ENCODE data around the gene ATPAF1.

ATPAF1 gene

DNA sequence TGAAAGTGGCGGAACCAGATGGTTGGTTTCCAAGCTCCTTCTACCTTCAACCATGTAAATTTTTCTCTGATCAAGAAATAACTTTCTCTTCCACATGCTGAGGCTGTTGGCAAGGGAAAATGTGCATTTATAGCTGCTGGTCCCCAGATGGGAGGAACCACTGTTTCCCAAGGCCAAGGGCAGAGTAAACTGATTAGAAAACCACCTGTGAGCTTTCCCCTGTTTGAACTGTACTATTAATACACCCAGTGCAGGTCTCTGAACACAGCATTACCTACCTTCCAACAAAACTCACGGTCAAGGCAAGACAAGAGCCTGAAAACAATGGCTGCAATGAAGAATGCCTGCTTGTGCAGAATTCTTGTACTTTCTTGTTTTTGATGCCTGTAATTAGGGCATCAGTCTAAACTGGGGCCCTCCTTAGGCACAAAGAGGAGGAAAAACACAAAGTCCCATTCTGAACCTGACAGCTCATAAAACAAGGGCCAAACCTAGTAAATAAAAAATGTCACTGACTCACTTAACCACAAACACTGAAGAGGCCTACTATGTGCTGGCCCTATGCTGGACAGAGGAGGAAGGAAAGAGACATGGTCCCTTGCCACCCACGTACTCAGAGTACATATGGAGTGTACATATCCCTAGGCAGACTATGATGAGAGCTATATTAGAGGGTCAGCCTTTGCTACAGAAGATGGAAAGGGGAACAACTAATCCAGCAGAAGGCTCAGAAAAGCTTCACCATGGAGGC lies 66.7 kb downstream of the ATPAF1 start:
- Mint-ChIP-seq H3K36me3 (peaks cover 26% of the 10 kb centered on the region), H3K27me3 (no peaks in the 10 kb centered on the region), H3K4me3 (no peak overlapping the region), H3K9me3 (no peaks in the 10 kb centered on the region), H3K27ac (no peak overlapping the region), H3K4me1 (peaks cover 55% of the 10 kb centered on the region)
- ATAC-seq: no peak

DNA sequence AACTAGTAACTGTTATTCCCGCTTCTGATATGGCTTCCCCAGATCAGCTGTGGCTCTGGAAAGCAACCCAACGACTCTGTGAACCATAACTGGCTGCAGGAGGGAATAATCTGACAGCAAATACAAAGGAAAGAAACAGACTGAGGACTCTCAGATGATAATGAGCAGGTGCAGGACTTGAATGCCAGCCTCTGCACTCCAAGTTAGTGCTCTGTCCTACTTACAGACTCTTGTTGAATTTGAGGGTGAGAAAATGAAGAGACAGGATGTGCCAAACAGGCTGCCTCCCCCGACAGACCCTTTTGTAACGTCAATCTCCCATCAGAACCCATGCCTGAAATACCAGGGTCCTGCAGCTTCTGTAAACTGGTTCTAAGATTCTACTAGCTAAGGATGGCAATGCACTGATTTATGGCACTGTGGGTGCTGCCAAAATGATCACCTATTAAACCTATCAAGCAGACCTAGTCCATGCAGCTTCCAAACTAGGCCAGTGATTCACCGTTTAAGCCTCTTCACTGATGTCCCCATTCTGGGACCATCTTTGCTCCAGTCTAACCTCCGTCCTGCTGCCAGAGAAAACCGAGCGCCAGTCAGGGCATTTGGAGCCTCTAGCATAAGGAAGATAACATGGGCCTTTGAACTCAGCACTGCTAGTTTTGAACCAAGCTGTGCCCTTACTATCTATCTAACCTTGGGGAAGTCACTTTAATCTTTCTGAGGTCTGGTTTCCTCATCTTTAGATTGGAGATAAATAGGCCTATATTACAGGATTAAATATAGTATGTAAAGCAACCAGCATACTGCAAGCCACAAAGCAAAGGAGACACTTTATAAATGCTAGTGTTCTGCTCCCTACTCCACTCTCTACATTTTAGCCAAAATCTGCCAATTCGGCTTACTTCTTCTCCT lies 68.8 kb downstream of the ATPAF1 start:
- ATAC-seq: no peak
- Mint-ChIP-seq H3K27ac (peak overlapping the region; percentile 20), H3K4me3 (no peak overlapping the region)

DNA sequence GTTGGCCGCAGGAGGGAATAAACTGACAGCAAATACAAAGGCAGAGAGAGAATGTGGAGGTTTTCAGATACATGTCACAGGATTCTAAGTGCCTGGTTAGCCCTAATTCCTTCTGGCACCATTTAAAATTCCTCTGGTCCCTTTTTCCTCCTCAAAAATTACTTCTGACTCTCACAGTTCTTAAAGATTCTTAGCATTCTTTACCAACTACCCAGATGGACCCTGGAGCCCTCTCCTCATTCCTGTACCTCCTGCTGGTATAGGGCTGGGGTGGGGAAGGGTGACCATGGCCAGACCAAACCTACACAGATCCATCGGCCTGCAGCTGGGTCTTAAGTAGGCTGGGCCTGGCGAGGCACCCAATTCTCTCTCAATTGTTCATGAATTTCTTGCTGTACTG lies 71.3 kb downstream of the ATPAF1 start:
- Mint-ChIP-seq H3K4me3 (no peak overlapping the region), H3K36me3 (peaks cover 48% of the 10 kb centered on the region), H3K9me3 (no peaks in the 10 kb centered on the region), H3K4me1 (peaks cover 49% of the 10 kb centered on the region), H3K27me3 (no peaks in the 10 kb centered on the region), H3K27ac (no peak overlapping the region)
- ATAC-seq: no peak

More for the DNA sequence above, 68.8 kb downstream of the ATPAF1 start:
- Mint-ChIP-seq H3K27me3 (no peaks in the 10 kb centered on the region), H3K36me3 (peaks cover 26% of the 10 kb centered on the region), H3K4me1 (peaks cover 63% of the 10 kb centered on the region), H3K9me3 (no peaks in the 10 kb centered on the region)

DNA sequence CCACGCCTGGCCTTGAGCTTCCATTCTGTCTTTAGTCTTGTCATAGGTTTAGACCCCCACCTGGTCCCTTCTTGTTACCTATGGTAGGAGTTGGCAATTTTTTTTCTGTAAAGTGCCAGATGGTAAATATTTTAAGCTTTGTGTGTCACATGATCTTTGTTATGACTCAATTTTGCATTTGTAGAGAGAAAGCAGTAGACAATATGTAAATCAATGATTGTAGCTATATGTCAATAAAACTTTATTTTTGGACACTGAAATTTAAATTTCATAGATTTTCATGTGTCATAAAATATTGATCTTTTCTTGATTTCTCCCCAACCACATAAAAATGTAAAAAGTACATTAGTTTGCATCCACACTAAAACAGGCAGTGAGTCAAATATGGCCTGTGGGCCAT lies 72.1 kb downstream of the ATPAF1 start:
- no peaks in the 10 kb centered on the region for H3K27me3 Mint-ChIP-seq
- ATAC-seq: no peak
- peaks cover 43% of the 10 kb centered on the region for H3K4me1 Mint-ChIP-seq
- no peak overlapping the region for H3K4me3 Mint-ChIP-seq
- no peaks in the 10 kb centered on the region for H3K9me3 Mint-ChIP-seq
- no peak overlapping the region for H3K27ac Mint-ChIP-seq
- peaks cover 49% of the 10 kb centered on the region for H3K36me3 Mint-ChIP-seq

DNA sequence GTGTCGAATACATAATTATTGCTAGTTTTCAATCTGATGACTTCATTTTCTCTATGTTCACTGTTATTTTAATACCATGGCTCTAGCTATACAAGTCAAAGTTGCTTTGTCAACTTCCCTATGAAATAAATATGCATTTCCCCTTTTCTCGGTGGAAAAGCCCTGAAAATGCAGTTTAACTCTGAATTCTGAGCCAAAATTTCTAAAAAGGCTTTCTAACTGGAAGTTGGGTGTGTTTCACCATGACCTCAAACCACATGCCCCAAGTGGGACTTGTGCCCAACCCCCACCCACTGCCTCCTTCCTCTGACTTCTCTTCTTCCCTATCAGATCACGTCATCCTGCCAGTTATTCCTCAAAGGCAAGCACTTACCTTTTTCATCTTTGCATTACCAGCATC lies 73.0 kb downstream of the ATPAF1 start:
- ATAC-seq: no peak

DNA sequence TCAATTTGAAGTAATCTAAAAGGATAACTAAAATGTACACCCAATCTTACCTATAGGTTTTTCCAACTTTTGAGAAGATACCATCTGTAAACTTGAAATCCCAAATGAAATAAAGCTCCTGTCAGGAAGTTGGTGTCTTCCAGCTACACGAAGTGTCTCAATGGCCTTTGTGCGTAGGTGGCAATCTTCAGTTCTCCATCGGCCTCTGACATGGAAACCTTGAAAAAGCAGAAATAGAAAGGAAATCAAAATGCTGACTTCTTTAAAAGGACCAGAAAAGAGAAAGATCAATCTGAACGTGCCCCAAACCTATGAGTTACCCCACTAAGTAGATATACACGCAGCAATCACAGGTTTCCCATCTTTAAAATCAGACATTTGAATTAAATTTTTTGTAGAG lies 74.1 kb downstream of the ATPAF1 start:
- H3K27me3 Mint-ChIP-seq: no peaks in the 10 kb centered on the region
- no peak for ATAC-seq
- no peak overlapping the region for H3K4me3 Mint-ChIP-seq
- no peaks in the 10 kb centered on the region for H3K9me3 Mint-ChIP-seq
- peaks cover 32% of the 10 kb centered on the region for H3K4me1 Mint-ChIP-seq
- no peak overlapping the region for H3K27ac Mint-ChIP-seq
- H3K36me3 Mint-ChIP-seq: peaks cover 63% of the 10 kb centered on the region

More for the DNA sequence above, 73.0 kb downstream of the ATPAF1 start:
- Mint-ChIP-seq H3K4me1 (peaks cover 37% of the 10 kb centered on the region), H3K4me3 (no peak overlapping the region), H3K27ac (no peak overlapping the region), H3K27me3 (no peaks in the 10 kb centered on the region), H3K36me3 (peaks cover 54% of the 10 kb centered on the region), H3K9me3 (no peaks in the 10 kb centered on the region)

DNA sequence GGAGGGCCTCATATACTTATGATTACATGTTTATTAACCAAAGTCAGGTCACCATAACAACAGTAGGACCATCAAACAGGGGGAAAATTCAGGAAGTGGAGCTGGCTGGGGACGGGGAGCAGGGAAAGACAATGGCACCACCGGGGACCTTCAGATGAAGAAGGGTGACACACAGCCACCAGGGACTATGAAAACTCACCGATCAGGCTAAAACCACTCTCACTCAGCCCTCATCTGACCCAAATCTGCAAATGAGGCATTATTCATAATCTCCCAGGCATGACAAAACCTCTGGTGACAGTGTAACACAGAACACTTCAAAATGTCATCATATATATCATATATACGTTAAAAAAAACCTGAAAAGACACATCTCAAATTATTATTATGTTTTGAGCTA lies 75.3 kb downstream of the ATPAF1 start:
- no peaks in the 10 kb centered on the region for H3K27me3 Mint-ChIP-seq
- H3K4me3 Mint-ChIP-seq: no peak overlapping the region
- no peak for ATAC-seq
- peaks cover 30% of the 10 kb centered on the region for H3K4me1 Mint-ChIP-seq
- H3K36me3 Mint-ChIP-seq: peaks cover 65% of the 10 kb centered on the region
- no peak overlapping the region for H3K27ac Mint-ChIP-seq
- H3K9me3 Mint-ChIP-seq: no peaks in the 10 kb centered on the region

DNA sequence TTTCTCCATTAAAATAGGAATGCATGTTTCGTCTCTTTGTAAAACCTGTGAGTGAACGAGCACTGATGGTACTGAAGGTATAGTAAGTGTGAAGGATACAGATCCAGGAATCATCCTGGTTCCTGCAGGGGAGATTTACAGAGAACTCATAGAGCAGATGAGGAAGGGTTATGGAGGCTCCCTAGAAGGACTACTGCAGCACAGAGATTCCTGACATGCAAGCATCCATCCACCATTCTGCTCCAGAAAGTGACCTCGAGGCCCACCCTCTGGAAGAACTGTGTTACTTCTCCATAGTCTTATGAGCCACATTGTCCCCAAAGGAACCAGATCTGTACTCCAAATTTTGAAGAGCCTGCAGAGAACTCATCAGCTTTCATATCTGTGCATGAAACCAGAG lies 78.6 kb downstream of the ATPAF1 start:
- Mint-ChIP-seq H3K27ac (no peak overlapping the region), H3K9me3 (no peaks in the 10 kb centered on the region), H3K4me1 (peaks cover under 1% of the 10 kb centered on the region), H3K4me3 (no peak overlapping the region), H3K36me3 (peaks cover 64% of the 10 kb centered on the region), H3K27me3 (no peaks in the 10 kb centered on the region)
- no peak for ATAC-seq

DNA sequence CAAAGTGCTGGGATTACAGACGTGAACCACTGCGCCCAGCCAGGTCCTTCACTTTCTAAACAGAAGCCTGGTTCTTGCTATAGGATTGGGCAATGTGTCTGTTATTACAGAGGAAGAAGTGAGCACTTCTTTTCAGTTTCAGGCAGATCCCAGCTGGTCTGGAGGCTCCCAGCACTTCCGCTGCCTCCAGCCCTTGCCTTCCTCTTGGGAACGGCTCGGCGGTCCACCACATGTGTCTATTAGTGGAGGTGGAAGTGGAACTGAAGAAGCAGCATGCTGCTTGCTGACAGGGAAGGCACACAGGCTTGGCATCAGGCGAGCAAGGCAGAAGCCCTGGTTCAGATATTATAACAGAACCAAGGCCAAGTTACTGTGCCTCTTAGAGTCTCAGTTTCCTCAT lies 81.1 kb downstream of the ATPAF1 start:
- Mint-ChIP-seq H3K27me3 (no peaks in the 10 kb centered on the region), H3K4me3 (no peak overlapping the region), H3K4me1 (peaks cover under 1% of the 10 kb centered on the region), H3K27ac (no peak overlapping the region), H3K36me3 (peaks cover 63% of the 10 kb centered on the region), H3K9me3 (no peaks in the 10 kb centered on the region)
- ATAC-seq: no peak

DNA sequence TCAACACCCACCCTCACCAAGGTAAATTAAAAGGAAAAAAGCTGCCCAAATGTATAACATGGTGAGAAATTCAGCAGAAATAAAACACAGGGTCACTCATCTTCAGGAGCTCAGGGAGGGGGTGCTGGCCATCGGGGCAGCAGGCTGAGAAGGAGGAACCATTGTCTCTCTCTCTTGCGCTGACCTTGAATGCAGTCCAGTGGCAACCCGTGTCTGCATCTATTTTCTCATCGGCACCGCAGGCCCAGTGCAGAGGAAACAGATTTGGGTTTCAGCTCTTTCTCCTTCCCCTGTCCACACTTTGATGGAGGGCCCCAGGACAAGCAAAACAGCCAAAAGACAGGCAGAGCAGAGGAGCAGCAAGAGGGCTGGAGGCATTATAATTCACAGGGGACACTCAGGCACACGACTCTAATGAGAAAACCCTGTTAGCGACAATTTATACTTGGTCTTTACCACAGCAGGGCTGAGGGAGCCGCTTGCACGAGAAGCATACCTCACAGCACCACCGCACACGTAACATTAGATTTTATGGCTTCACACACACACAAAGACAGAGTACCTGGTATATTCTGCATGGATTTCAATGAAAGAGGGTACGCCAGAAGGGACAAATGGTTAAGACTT lies 82.7 kb downstream of the ATPAF1 start:
- no peaks in the 10 kb centered on the region for H3K27me3 Mint-ChIP-seq
- H3K9me3 Mint-ChIP-seq: no peaks in the 10 kb centered on the region
- H3K27ac Mint-ChIP-seq: no peak overlapping the region
- H3K4me3 Mint-ChIP-seq: no peak overlapping the region
- ATAC-seq: no peak
- H3K4me1 Mint-ChIP-seq: peaks cover 6% of the 10 kb centered on the region
- peaks cover 63% of the 10 kb centered on the region for H3K36me3 Mint-ChIP-seq

DNA sequence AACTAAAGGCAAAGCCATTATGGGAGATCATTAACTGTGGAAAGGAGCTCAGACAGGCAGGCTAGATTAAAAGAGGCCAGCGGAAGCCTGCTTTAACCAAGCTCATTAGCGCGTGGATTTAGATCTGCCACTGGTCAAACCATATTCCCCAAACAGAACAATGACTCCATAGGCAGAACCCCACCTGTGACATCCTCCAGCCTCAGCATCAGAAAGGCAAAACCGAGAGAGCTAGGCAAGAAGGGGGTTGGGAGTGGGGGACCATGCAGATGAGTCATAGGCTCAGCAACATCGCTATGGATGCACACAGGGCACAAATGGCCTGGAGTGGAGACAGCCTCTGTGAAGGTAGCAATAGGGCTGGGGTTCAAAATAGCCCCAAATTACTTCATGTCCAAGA lies 84.7 kb downstream of the ATPAF1 start:
- Mint-ChIP-seq H3K9me3 (no peaks in the 10 kb centered on the region), H3K27me3 (no peaks in the 10 kb centered on the region), H3K27ac (no peak overlapping the region), H3K4me3 (no peak overlapping the region), H3K36me3 (peaks cover 46% of the 10 kb centered on the region), H3K4me1 (peaks cover 6% of the 10 kb centered on the region)
- ATAC-seq: no peak

DNA sequence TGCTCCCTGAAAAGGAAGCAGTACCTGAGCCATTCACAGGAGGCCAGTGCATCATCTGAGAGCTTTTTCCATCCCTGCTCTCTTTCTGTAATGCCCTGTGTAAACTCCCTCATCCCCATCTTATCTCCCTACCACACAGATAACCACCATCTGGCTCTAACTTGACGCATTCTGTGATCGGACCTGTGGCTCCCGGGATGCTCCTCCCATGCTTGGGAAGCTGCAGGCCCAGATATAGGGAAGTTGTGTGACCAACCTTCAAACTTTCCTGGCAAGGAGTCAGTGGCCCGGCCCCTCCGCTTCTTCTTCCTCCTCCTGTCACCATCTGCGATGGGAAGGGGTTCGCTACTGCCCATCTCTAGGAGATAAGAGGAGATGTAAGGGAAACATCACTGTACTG lies 85.2 kb downstream of the ATPAF1 start:
- Mint-ChIP-seq H3K4me3 (no peak overlapping the region), H3K4me1 (peaks cover 6% of the 10 kb centered on the region), H3K27ac (no peak overlapping the region), H3K36me3 (peaks cover 50% of the 10 kb centered on the region), H3K27me3 (no peaks in the 10 kb centered on the region), H3K9me3 (no peaks in the 10 kb centered on the region)
- no peak for ATAC-seq

Measured in stimulated activated memory B cell treated with anti-CD40 and anti-IgM and Interleukin-4, amounts not matched to agents 10 μg/mL and 1 μg/mL and 100 μg/mL, for 72 hours (primary cell).